PC-9 (cell line): ENCODE measurements around the gene SETD3.

Source experiments
- EZH2 ChIP-seq: fragments of 200-600 bp; sonication (generic); IDR thresholded peaks from 2 replicates; pipeline ENCODE4 v1.8.0; 2017; ENCODE audit warnings: antibody characterized with exemption, low read depth
- TF ChIP-seq, protein P1 (sequence below): fragments of 200-600 bp; sonication (generic); conservative IDR thresholded peaks from 2 replicates; pipeline ENCODE4 v1.6.1; 2017; ENCODE audit warnings: mixed run types, antibody characterized with exemption, mild to moderate bottlenecking, moderate library complexity

DNA sequence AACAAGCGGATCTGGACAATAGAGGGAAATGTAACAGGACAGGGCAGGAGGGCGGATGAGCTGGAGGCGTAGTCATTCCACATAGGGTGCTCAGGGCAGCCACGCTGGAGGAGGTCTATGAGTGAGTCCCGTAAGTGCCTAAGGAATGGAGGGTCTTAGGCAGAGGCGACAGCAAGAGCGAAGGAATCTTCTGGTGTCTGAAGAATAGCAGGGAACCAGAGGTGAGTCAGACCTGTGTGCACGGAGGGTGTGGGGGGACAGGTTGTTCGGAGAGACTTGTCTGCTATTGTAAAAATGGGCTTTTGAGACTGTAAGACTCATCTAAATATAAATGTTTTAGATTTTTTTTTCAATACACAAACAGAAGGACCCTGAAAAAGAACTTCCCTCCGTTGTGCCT is 70.6 kb downstream of the SETD3 start:
- no peak for TF ChIP-seq EZH2
- TF ChIP-seq, protein P1, sequence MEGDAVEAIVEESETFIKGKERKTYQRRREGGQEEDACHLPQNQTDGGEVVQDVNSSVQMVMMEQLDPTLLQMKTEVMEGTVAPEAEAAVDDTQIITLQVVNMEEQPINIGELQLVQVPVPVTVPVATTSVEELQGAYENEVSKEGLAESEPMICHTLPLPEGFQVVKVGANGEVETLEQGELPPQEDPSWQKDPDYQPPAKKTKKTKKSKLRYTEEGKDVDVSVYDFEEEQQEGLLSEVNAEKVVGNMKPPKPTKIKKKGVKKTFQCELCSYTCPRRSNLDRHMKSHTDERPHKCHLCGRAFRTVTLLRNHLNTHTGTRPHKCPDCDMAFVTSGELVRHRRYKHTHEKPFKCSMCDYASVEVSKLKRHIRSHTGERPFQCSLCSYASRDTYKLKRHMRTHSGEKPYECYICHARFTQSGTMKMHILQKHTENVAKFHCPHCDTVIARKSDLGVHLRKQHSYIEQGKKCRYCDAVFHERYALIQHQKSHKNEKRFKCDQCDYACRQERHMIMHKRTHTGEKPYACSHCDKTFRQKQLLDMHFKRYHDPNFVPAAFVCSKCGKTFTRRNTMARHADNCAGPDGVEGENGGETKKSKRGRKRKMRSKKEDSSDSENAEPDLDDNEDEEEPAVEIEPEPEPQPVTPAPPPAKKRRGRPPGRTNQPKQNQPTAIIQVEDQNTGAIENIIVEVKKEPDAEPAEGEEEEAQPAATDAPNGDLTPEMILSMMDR = no peak
